Activated CD8-positive, alpha-beta memory T cell treated with anti-CD3 and anti-CD28 coated beads for 48 hours (primary cell): ENCODE results near the gene WDR90.

Experiments
- DNase-seq, 3 experiments: peaks; one replicate each; pipeline ENCODE4 v3.0.0-alpha.2; 2020; ENCODE audit warnings: low read depth in 2 of 3, low spot score in 2 of 3

Gene WDR90

GRCh38 chr16:625977-626765 is 23.0 kb upstream of the WDR90 start:
- no peak for DNase-seq

GRCh38 chr16:626787-627453 is 22.2 kb upstream of the WDR90 start:
- DNase-seq, result no peak

GRCh38 chr16:627454-628239 is 21.5 kb upstream of the WDR90 start:
- DNase-seq, result no peak

GRCh38 chr16:628321-629061 is 20.7 kb upstream of the WDR90 start:
- no peak for DNase-seq

- no peak for DNase-seq
These were observed 19.9 kb upstream of the WDR90 start for GRCh38 chr16:629185-629832.

GRCh38 chr16:629833-630248 is 19.3 kb upstream of the WDR90 start:
- DNase-seq, result no peak

GRCh38 chr16:630249-630814 is 18.8 kb upstream of the WDR90 start:
- no peak for DNase-seq

GRCh38 chr16:630815-631405 is 18.3 kb upstream of the WDR90 start, which contains the start of gene WFIKKN1:
TSS of gene WFIKKN1 (plus strand) at chr16:630985. CDS start at chr16:631254, 269 bp downstream.
- no peak for DNase-seq

GRCh38 chr16:631808-632358 is 17.3 kb upstream of the WDR90 start:
- DNase-seq, result no peak

- no peak for DNase-seq
These were observed 16.5 kb upstream of the WDR90 start for GRCh38 chr16:632486-633335.

- DNase-seq, result no peak
These were observed 15.7 kb upstream of the WDR90 start for GRCh38 chr16:633336-634050.

- no peak for DNase-seq
These were observed 15.0 kb upstream of the WDR90 start for GRCh38 chr16:634051-634670.

GRCh38 chr16:634996-635395 is 14.2 kb upstream of the WDR90 start:
- no peak for DNase-seq

GRCh38 chr16:635573-636205 is 13.5 kb upstream of the WDR90 start:
- DNase-seq, result no peak

GRCh38 chr16:636206-637080 is 12.7 kb upstream of the WDR90 start, which contains the start of gene METTL26:
TSS of gene METTL26 (minus strand) at chr16:636305. CDS start at chr16:636290, 15 bp downstream.
- peak; percentile 85 to 100 (median 100) for DNase-seq
